A549 (cell line): ENCODE data around the gene ZNF358. TPM values are rescaled to one million over a fixed set of nuclear protein-coding genes. Genes with fewer than 3 reads are reported as not detected.
A peak's percentile ranks its signal among the peaks of the same experiment; 100 is the strongest.

Experiments used
- ATAC-seq, 2 experiments: fragments of 200-7000 bp in 1 of 2; fragments of >200 bp in 1 of 2; cut with Nextera tagmentation in 1 of 2; cut with Tn5 transposase in 1 of 2; 3 replicates each; pipeline versions ENCODE4 v1.8.0 to v1.9.1; 2018 to 2020; ENCODE audit warnings: mild to moderate bottlenecking in 1 of 2, moderate library complexity in 1 of 2
- CTCF ChIA-PET: fragments of 300-600 bp; sonication (Branson Sonifier 250); formaldehyde crosslinking; extraction: SDS; loops from one replicate; lab custom pipeline; 2021; ENCODE audit warnings: antibody characterized with exemption, inconsistent platforms; lab: Yijun Ruan, JAX
- POLR2A ChIA-PET: fragments of 350-600 bp; formaldehyde crosslinking; extraction: SDS; loops from one replicate; lab custom pipeline; 2021; ENCODE audit warnings: antibody characterized with exemption, inconsistent platforms; lab: Yijun Ruan, JAX
- DNase-seq, 2 experiments: peaks; one replicate each; pipeline versions ENCODE4 v3.0.0 to v3.0.0-alpha.2; 2011 to 2016; ENCODE audit warnings: low read depth in 1 of 2, low spot score in 1 of 2
- FAIRE-seq: peaks from 2 replicates; lab custom pipeline; 2011; peaks lifted over from hg19 to GRCh38; lab: Jason Lieb, UNC
- H3K27ac ChIP-seq, 2 experiments: fragments of >200 bp; sonication (Bioruptor Twin); formaldehyde crosslinking; 3 replicates each; pipeline ENCODE4 v1.5.1; 2016 to 2017
- H3K4me1 ChIP-seq: fragments of >200 bp; sonication (Bioruptor Twin); formaldehyde crosslinking; 3 replicates; pipeline ENCODE4 v1.6.1; 2016
- H3K4me2 ChIP-seq: fragments of >200 bp; sonication (Bioruptor Twin); formaldehyde crosslinking; 3 replicates; pipeline ENCODE4 v1.6.1; 2016
- H3K4me3 ChIP-seq: fragments of >200 bp; sonication (Bioruptor Twin); formaldehyde crosslinking; 3 replicates; pipeline ENCODE4 v1.5.1; 2016
- H3K9me3 ChIP-seq: fragments of >200 bp; sonication (Bioruptor Twin); formaldehyde crosslinking; 3 replicates; pipeline ENCODE4 v1.6.1; 2016
- BHLHE40 ChIP-seq: IDR thresholded peaks from 2 replicates; pipeline ENCODE4 v1.6.1; 2012; ENCODE audit warnings: low read depth, low read length, inconsistent platforms
- CBX8 ChIP-seq: fragments of 200-600 bp; sonication (generic); IDR thresholded peaks from 2 replicates; pipeline ENCODE4 v1.6.1; 2016
- CEBPB ChIP-seq, 2 experiments: fragments of >200 bp in 1 of 2; sonication (Bioruptor Twin) in 1 of 2; formaldehyde crosslinking in 1 of 2; IDR thresholded peaks; 2 replicates each; pipeline ENCODE4 v1.6.1; 2012 to 2016
- CHD4 ChIP-seq: fragments of 200-600 bp; sonication (generic); IDR thresholded peaks from 2 replicates; pipeline ENCODE4 v1.6.1; 2016; ENCODE audit warnings: antibody characterized with exemption, mild to moderate bottlenecking, borderline replicate concordance
- E2F6 ChIP-seq: IDR thresholded peaks from 2 replicates; pipeline ENCODE4 v1.6.1; 2012; ENCODE audit warnings: low read depth, borderline replicate concordance
- EHF ChIP-seq: fragments of 250-450 bp; sonication (Bioruptor Pico); IDR thresholded peaks from 2 replicates; pipeline ENCODE4 v1.5.0; 2020; ENCODE audit warnings: mild to moderate bottlenecking
- ELK1 ChIP-seq: fragments of 150-350 bp; IDR thresholded peaks from 2 replicates; pipeline ENCODE4 v1.6.1; 2014; ENCODE audit warnings: low read depth, mild to moderate bottlenecking, low read length
- ESRRA ChIP-seq: fragments of 150-350 bp; IDR thresholded peaks from 2 replicates; pipeline ENCODE4 v1.6.1; 2014; ENCODE audit warnings: mild to moderate bottlenecking, low read length, borderline replicate concordance
- GATA3 ChIP-seq: IDR thresholded peaks from 2 replicates; pipeline ENCODE4 v1.6.1; 2012; ENCODE audit warnings: borderline replicate concordance
- HDAC2 ChIP-seq: fragments of 200-600 bp; sonication (generic); IDR thresholded peaks from 2 replicates; pipeline ENCODE4 v1.6.1; 2016
- HMGXB4 ChIP-seq: fragments of 250-450 bp; sonication (Bioruptor Pico); IDR thresholded peaks from 2 replicates; pipeline ENCODE4 v1.5.0; 2021; ENCODE audit warnings: mild to moderate bottlenecking, moderate library complexity, borderline replicate concordance
- MAZ ChIP-seq: fragments of 150-350 bp; IDR thresholded peaks from 2 replicates; pipeline ENCODE4 v1.6.1; 2014; ENCODE audit warnings: antibody characterized with exemption, low read depth, low read length, borderline replicate concordance
- MYC ChIP-seq: IDR thresholded peaks from 2 replicates; pipeline ENCODE4 v1.6.1; 2012; ENCODE audit warnings: mild to moderate bottlenecking, inconsistent platforms, low read length, improper control_type of control experiment, borderline replicate concordance
- PHF8 ChIP-seq: fragments of 200-600 bp; sonication (generic); IDR thresholded peaks from 2 replicates; pipeline ENCODE4 v1.6.1; 2016; ENCODE audit warnings: low read depth, mild to moderate bottlenecking, antibody characterized with exemption, moderate library complexity, borderline replicate concordance
- POLR2A ChIP-seq: IDR thresholded peaks from 2 replicates; pipeline ENCODE4 v1.6.1; 2012; ENCODE audit warnings: mild to moderate bottlenecking, low read length
- RCOR1 ChIP-seq: fragments of 150-350 bp; IDR thresholded peaks from 2 replicates; pipeline ENCODE4 v1.6.1; 2014; ENCODE audit warnings: antibody characterized with exemption, low read length, low read depth
- RNF2 ChIP-seq: fragments of 200-600 bp; sonication (generic); IDR thresholded peaks from 2 replicates; pipeline ENCODE4 v1.6.1; 2016; ENCODE audit warnings: low read depth, mild to moderate bottlenecking, antibody characterized with exemption, moderate library complexity, borderline replicate concordance
- SREBF2 ChIP-seq: fragments of 450-650 bp; IDR thresholded peaks from 2 replicates; pipeline ENCODE4 v1.6.1; 2014; ENCODE audit warnings: mild to moderate bottlenecking, moderate library complexity
- TFCP2L1 ChIP-seq: fragments of 250-450 bp; sonication (Bioruptor Pico); IDR thresholded peaks from 2 replicates; pipeline ENCODE4 v1.5.0; 2021; ENCODE audit warnings: mild to moderate bottlenecking
- TP53 ChIP-seq: fragments of 250-450 bp; sonication (Bioruptor Pico); IDR thresholded peaks from 2 replicates; pipeline ENCODE4 v1.5.0; 2021; ENCODE audit warnings: mild to moderate bottlenecking, moderate library complexity
- USF2 ChIP-seq: fragments of 450-650 bp; IDR thresholded peaks from 2 replicates; pipeline ENCODE4 v1.6.1; 2014; ENCODE audit warnings: antibody characterized with exemption
- ZSCAN20 ChIP-seq: fragments of 250-450 bp; sonication (Bioruptor Pico); IDR thresholded peaks from 2 replicates; pipeline ENCODE4 v1.8.0; 2022; ENCODE audit warnings: mild to moderate bottlenecking, moderate library complexity
- WGBS: methylation state at CpG from one replicate; pipeline ENCODE4 v1.1.6; 2017; ENCODE audit errors: missing lambda C conversion rate; 5-methylcytosine and 5-hydroxymethylcytosine counted together
- polyA plus RNA-seq, 4 experiments: library from polyadenylated mRNA; depleted of rRNA in 3 of 4; stranded (reverse); fragments of >200 nt; fragmentation: RNase III in 1 of 4; extraction: RNeasy Plus Mini Kit Qiagen cat#74134 plus additional on column Dnase treatment in 1 of 4; gene quantifications; 2 replicates in 3 of 4; 3 replicates in 1 of 4; pipeline ENCODE4 v1.2.3, GENCODE V29; 2011 to 2017
- TF ChIP-seq, protein P1 (sequence below): IDR thresholded peaks from 2 replicates; pipeline ENCODE4 v1.6.1; 2012
- TF ChIP-seq, protein P2 (sequence below): fragments of >200 bp; sonication (Bioruptor Twin); formaldehyde crosslinking; IDR thresholded peaks from 3 replicates; pipeline ENCODE4 v1.5.1; 2016
- TF ChIP-seq, protein P3 (sequence below): IDR thresholded peaks from 2 replicates; pipeline ENCODE4 v1.6.1; 2012
- TF ChIP-seq, protein P4 (sequence below): fragments of >200 bp; sonication (Bioruptor Twin); formaldehyde crosslinking; IDR thresholded peaks from 3 replicates; pipeline ENCODE4 v1.6.1; 2016

Gene ZNF358
- polyA plus RNA-seq, 2 of the 4 experiments (the other 2 are of a cell fraction): 9.5 to 14.0 TPM

- TF ChIP-seq RNF2 (peak; percentile 65; the same call in 1 of the 2 replicates), TP53 (CRISPR knock-in tag) (0 out of 2 replicates have a peak, but pooled peaks have one; percentile 50), POLR2A (peak; percentile 79)
Observed at GRCh38 chr19:7500811-7501450, 15.0 kb upstream of the ZNF358 start (continued).

GRCh38 chr19:7502552-7502951, 13.4 kb upstream of the ZNF358 start:
- peaks cover 14% of the 10 kb centered on the region for H3K4me1 ChIP-seq
- FAIRE-seq: no peak
- ChIA-PET CTCF (no interaction called here), POLR2A (no interaction called here)
- ATAC-seq: no peak
- no peak overlapping the region for H3K4me2 ChIP-seq
- 30% methylated on average over 2 of the region's 2 CpGs for whole genome bisulfite sequencing
- H3K4me3 ChIP-seq: no peak overlapping the region
- no peaks in the 10 kb centered on the region for H3K9me3 ChIP-seq
- H3K27ac ChIP-seq: no peak overlapping the region
- no peak for TF ChIP-seq SREBF2
- TF ChIP-seq MAZ: no peak
- TF ChIP-seq, protein P1, sequence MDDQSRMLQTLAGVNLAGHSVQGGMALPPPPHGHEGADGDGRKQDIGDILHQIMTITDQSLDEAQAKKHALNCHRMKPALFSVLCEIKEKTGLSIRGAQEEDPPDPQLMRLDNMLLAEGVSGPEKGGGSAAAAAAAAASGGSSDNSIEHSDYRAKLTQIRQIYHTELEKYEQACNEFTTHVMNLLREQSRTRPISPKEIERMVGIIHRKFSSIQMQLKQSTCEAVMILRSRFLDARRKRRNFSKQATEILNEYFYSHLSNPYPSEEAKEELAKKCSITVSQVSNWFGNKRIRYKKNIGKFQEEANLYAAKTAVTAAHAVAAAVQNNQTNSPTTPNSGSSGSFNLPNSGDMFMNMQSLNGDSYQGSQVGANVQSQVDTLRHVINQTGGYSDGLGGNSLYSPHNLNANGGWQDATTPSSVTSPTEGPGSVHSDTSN: no peak
- no peak for TF ChIP-seq CEBPB (IDR thresholded peaks at IDR 0.05)
- no peak for TF ChIP-seq ELK1
- no peak for TF ChIP-seq HDAC2
- no peak for DNase-seq

GRCh38 chr19:7504684-7505083, 11.2 kb upstream of the ZNF358 start:
- WGBS: 88% methylated on average over 5 of the region's 6 CpGs
- peaks cover 23% of the 10 kb centered on the region for H3K4me1 ChIP-seq
- no peak for DNase-seq
- no peak overlapping the region for H3K4me2 ChIP-seq
- TF ChIP-seq CHD4 (no peak), GATA3 (no peak), BHLHE40 (no peak), TFCP2L1 (no peak), EHF (CRISPR knock-in tag) (no peak), RCOR1 (no peak), E2F6 (no peak), ESRRA (no peak), ZSCAN20 (CRISPR knock-in tag) (no peak), PHF8 (no peak), USF2 (no peak), HMGXB4 (no peak), CBX8 (no peak), MYC (no peak)
- TF ChIP-seq, protein P2, sequence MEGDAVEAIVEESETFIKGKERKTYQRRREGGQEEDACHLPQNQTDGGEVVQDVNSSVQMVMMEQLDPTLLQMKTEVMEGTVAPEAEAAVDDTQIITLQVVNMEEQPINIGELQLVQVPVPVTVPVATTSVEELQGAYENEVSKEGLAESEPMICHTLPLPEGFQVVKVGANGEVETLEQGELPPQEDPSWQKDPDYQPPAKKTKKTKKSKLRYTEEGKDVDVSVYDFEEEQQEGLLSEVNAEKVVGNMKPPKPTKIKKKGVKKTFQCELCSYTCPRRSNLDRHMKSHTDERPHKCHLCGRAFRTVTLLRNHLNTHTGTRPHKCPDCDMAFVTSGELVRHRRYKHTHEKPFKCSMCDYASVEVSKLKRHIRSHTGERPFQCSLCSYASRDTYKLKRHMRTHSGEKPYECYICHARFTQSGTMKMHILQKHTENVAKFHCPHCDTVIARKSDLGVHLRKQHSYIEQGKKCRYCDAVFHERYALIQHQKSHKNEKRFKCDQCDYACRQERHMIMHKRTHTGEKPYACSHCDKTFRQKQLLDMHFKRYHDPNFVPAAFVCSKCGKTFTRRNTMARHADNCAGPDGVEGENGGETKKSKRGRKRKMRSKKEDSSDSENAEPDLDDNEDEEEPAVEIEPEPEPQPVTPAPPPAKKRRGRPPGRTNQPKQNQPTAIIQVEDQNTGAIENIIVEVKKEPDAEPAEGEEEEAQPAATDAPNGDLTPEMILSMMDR: no peak
- TF ChIP-seq, protein P3, sequence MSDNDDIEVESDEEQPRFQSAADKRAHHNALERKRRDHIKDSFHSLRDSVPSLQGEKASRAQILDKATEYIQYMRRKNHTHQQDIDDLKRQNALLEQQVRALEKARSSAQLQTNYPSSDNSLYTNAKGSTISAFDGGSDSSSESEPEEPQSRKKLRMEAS: no peak
- TF ChIP-seq, protein P4, sequence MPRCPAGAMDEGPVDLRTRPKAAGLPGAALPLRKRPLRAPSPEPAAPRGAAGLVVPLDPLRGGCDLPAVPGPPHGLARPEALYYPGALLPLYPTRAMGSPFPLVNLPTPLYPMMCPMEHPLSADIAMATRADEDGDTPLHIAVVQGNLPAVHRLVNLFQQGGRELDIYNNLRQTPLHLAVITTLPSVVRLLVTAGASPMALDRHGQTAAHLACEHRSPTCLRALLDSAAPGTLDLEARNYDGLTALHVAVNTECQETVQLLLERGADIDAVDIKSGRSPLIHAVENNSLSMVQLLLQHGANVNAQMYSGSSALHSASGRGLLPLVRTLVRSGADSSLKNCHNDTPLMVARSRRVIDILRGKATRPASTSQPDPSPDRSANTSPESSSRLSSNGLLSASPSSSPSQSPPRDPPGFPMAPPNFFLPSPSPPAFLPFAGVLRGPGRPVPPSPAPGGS: no peak
- TF ChIP-seq, all 56 proteins: peak for 0
- ChIA-PET CTCF (no interaction called here), POLR2A (no interaction called here)
- no peak overlapping the region for H3K27ac ChIP-seq
- H3K4me3 ChIP-seq: no peak overlapping the region
- FAIRE-seq: no peak
- no peak for ATAC-seq
- H3K9me3 ChIP-seq: no peaks in the 10 kb centered on the region
